Measurements from ENCODE around the gene SPTBN1.

The SPTBN1 gene

GRCh38 chr2:54666131-54666633 is 210.1 kb downstream of the SPTBN1 start:
- DNase-seq (ENCODE audit: low read depth) = peak; percentile 80
- TF ChIP-seq CTCF (conservative IDR thresholded peaks at IDR 0.05; ENCODE audit: low read depth, low read length) = no peak
- no peak overlapping the region for H3K4me3 ChIP-seq (ENCODE audit: low read depth, low read length)

- H3K4me3 ChIP-seq (ENCODE audit: low read depth, low read length) = no peak overlapping the region
- no peak for TF ChIP-seq CTCF (conservative IDR thresholded peaks at IDR 0.05; ENCODE audit: low read depth, low read length)
- peak; percentile 44 for DNase-seq (ENCODE audit: low read depth)
These were observed 210.6 kb downstream of the SPTBN1 start for GRCh38 chr2:54666634-54667265.

GRCh38 chr2:54667266-54667639 is 211.1 kb downstream of the SPTBN1 start:
- no peak overlapping the region for H3K4me3 ChIP-seq (ENCODE audit: low read depth, low read length)
- TF ChIP-seq CTCF (conservative IDR thresholded peaks at IDR 0.05; ENCODE audit: low read depth, low read length) = no peak
- DNase-seq (ENCODE audit: low read depth) = no peak

GRCh38 chr2:54667726-54668650 is 211.9 kb downstream of the SPTBN1 start:
- TF ChIP-seq CTCF (conservative IDR thresholded peaks at IDR 0.05; ENCODE audit: low read depth, low read length) = no peak
- H3K4me3 ChIP-seq (ENCODE audit: low read depth, low read length) = no peak overlapping the region

GRCh38 chr2:54668711-54669110 is 212.6 kb downstream of the SPTBN1 start:
- H3K4me3 ChIP-seq (ENCODE audit: low read depth, low read length) = no peak overlapping the region
- DNase-seq (ENCODE audit: low read depth) = no peak
- no peak for TF ChIP-seq CTCF (conservative IDR thresholded peaks at IDR 0.05; ENCODE audit: low read depth, low read length)

More at GRCh38 chr2:54667726-54668650, 211.9 kb downstream of the SPTBN1 start:
- no peak for DNase-seq (ENCODE audit: low read depth)

- TF ChIP-seq CTCF (conservative IDR thresholded peaks at IDR 0.05; ENCODE audit: low read depth, low read length) = no peak
- no peak overlapping the region for H3K4me3 ChIP-seq (ENCODE audit: low read depth, low read length)
- peak; percentile 85 for DNase-seq (ENCODE audit: low read depth)
These were observed 213.8 kb downstream of the SPTBN1 start for GRCh38 chr2:54669677-54670484.
